ENCODE measurements around the gene PTPN2.

The PTPN2 gene

GRCh38 chr18:12750076-12750714 is 133.8 kb downstream of the PTPN2 start:
- H3K36me3 ChIP-seq (ENCODE audit: control insufficient read depth, insufficient read depth, low read length), result no peaks in the 10 kb centered on the region
- no peaks in the 10 kb centered on the region for H3K27me3 ChIP-seq (ENCODE audit: control insufficient read depth, insufficient read depth, low read length)
- no peak overlapping the region for H3K4me3 ChIP-seq (ENCODE audit: low read length)
- WGBS (ENCODE audit: insufficient coverage, insufficient read length), result no CpG with 5 or more reads among the region's 14 CpGs
- H3K9me3 ChIP-seq (ENCODE audit: control insufficient read depth, insufficient read depth, low read length), result no peaks in the 10 kb centered on the region
- no peak for DNase-seq (ENCODE audit: low read depth, low spot score)
- H3K27ac ChIP-seq (ENCODE audit: low read length), result no peak overlapping the region
- H3K4me1 ChIP-seq (ENCODE audit: control insufficient read depth, insufficient read depth, low read length), result no peaks in the 10 kb centered on the region

DNA sequence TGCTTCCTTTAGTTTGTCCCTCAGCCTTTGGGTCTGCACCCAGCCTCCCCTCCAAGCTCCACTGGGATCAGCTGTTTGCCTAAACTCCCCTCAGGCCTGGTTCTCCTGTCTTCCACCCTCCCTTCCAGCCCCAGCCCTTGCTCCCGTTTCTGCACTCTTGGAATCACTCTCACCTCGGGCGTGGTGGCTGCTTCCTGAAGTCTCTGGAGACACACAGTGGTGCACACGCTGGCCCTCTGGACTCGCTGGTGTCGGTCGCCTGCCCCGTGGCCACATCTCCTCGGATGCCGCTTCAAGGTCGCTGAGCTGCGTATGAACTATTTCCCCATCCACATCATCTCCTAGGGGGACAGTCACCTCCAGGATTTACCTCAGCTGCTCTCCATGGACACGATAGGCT is 134.9 kb downstream of the PTPN2 start:
- no peaks in the 10 kb centered on the region for H3K9me3 ChIP-seq (ENCODE audit: control insufficient read depth, insufficient read depth, low read length)
- WGBS (ENCODE audit: insufficient coverage, insufficient read length), result no CpG with 5 or more reads among the region's 13 CpGs
- no peak overlapping the region for H3K27ac ChIP-seq (ENCODE audit: low read length)
- no peaks in the 10 kb centered on the region for H3K27me3 ChIP-seq (ENCODE audit: control insufficient read depth, insufficient read depth, low read length)
- no peaks in the 10 kb centered on the region for H3K4me1 ChIP-seq (ENCODE audit: control insufficient read depth, insufficient read depth, low read length)
- no peaks in the 10 kb centered on the region for H3K36me3 ChIP-seq (ENCODE audit: control insufficient read depth, insufficient read depth, low read length)
- no peak overlapping the region for H3K4me3 ChIP-seq (ENCODE audit: low read length)
- DNase-seq (ENCODE audit: low read depth, low spot score), result no peak

DNA sequence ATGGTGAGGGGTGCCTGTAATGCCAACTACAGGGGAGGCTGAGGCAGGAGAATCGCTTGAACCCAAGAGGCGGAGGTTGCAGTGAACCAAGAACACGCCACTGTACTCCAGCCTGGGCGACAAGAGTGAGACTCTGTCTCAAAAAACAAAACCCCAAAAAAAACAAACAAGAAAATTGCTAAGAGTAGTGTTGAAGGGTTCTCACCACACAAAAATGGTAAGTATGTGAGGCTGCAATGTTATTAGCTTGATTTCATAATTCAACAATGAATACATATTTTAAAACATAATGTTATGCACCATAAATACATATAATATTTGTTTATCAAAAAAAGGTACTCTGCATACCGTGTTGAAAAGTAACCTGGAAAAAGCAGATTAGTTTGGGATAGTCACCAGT is 135.4 kb downstream of the PTPN2 start:
- H3K9me3 ChIP-seq (ENCODE audit: control insufficient read depth, insufficient read depth, low read length), result no peaks in the 10 kb centered on the region
- H3K36me3 ChIP-seq (ENCODE audit: control insufficient read depth, insufficient read depth, low read length), result no peaks in the 10 kb centered on the region
- no peak overlapping the region for H3K27ac ChIP-seq (ENCODE audit: low read length)
- DNase-seq (ENCODE audit: low read depth, low spot score), result no peak
- no peaks in the 10 kb centered on the region for H3K4me1 ChIP-seq (ENCODE audit: control insufficient read depth, insufficient read depth, low read length)
- no peaks in the 10 kb centered on the region for H3K27me3 ChIP-seq (ENCODE audit: control insufficient read depth, insufficient read depth, low read length)
- WGBS (ENCODE audit: insufficient coverage, insufficient read length), result no CpG with 5 or more reads among the region's 5 CpGs
- H3K4me3 ChIP-seq (ENCODE audit: low read length), result no peak overlapping the region

DNA sequence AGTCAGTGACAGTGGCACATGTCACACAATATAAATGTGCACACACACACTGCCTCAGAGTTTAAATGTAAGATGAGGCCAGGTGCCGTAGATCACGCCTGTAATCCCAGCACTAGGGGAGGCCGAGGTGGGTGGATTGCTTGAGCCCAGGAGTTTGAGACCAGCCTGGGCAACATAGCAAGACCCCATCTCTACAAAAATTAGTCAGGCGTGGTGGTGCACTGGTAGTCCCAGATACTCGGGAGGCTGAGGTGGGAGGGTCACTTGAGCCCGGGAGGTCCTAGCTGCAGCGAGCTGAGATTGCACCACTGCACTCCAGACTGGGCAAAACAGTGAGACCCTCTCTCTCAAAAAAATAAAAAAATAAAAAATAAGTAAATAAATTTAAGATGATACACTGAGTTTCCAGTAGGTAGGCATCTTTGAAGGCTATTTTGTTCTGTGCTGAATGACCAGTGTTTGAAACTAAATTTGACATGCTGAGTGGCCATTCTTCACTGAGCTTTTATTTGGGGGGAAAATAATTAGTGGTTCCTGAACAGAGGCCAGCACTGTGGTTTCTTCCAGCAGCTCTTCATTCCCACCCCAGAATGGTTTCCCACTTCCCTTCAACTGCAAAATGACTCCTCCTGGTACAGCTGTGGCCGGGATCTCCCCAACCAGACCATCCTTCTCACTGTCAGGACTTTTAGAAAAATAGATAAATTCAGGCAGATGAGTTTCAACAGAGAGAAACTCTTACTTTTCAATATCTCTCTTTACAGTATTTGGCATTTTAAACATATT is 136.3 kb downstream of the PTPN2 start:
- H3K4me3 ChIP-seq (ENCODE audit: low read length), result no peak overlapping the region
- no peaks in the 10 kb centered on the region for H3K9me3 ChIP-seq (ENCODE audit: control insufficient read depth, insufficient read depth, low read length)
- no peaks in the 10 kb centered on the region for H3K36me3 ChIP-seq (ENCODE audit: control insufficient read depth, insufficient read depth, low read length)
- H3K4me1 ChIP-seq (ENCODE audit: control insufficient read depth, insufficient read depth, low read length), result no peaks in the 10 kb centered on the region
- no peaks in the 10 kb centered on the region for H3K27me3 ChIP-seq (ENCODE audit: control insufficient read depth, insufficient read depth, low read length)
- no peak for DNase-seq (ENCODE audit: low read depth, low spot score)
- WGBS (ENCODE audit: insufficient coverage, insufficient read length), result no CpG with 5 or more reads among the region's 8 CpGs
- no peak overlapping the region for H3K27ac ChIP-seq (ENCODE audit: low read length)

DNA sequence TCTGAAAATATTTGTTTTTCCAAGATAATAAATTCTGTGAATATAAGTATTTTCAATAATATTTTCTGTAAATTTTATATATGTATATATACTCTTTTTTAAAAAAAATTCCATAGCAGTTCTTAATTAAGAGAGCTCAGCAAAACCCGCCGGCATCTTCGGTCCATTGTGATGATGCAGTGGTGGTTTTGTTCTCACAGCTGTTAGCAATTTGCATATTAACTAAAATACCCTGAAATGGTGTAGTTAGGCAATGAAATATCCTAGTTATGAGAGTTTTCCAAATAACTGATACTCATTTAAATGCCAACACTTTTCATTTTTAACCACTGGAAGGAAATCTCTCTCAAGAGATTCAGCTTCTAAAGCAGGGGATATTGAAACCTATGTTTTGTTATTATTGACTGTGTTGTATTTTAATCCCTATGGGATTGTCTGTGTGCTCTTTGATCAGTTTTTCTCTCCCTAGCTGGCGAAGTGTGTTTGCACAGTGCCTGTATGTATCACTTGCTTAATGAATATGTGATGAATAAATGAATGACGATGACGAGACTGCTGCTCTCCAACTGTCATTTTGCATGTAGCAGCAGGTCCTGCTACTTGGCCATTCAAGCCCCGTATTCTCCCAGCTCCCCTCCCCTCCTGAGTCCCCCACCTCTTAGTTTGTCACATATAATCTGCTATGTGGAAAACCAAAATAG is 138.8 kb downstream of the PTPN2 start:
- no peak overlapping the region for H3K27ac ChIP-seq (ENCODE audit: low read length)
- DNase-seq (ENCODE audit: low read depth, low spot score), result no peak
- no CpG with 5 or more reads among the region's 7 CpGs for WGBS (ENCODE audit: insufficient coverage, insufficient read length)
- no peaks in the 10 kb centered on the region for H3K27me3 ChIP-seq (ENCODE audit: control insufficient read depth, insufficient read depth, low read length)
- H3K4me1 ChIP-seq (ENCODE audit: control insufficient read depth, insufficient read depth, low read length), result no peaks in the 10 kb centered on the region
- H3K9me3 ChIP-seq (ENCODE audit: control insufficient read depth, insufficient read depth, low read length), result no peaks in the 10 kb centered on the region
- no peak overlapping the region for H3K4me3 ChIP-seq (ENCODE audit: low read length)
- no peaks in the 10 kb centered on the region for H3K36me3 ChIP-seq (ENCODE audit: control insufficient read depth, insufficient read depth, low read length)

DNA sequence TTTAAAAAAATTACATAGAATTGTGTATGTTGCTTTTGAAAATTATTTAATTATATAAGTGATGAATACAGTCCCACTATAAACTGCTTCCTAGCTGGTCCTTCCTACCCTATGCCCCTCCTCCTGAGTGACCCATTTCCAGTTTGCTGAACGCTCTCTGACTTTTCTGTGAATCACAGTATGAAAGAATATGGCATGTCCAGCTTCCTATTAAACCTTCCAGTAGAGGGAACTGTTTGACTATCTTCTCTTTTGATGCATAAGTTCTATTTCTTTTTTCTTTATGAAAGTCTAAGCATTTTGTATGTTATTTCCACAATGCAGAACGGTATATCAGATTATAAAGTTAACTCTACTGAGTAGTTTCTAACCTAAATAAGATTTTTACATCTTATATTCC is 139.9 kb downstream of the PTPN2 start:
- DNase-seq (ENCODE audit: low read depth, low spot score), result no peak
- no peaks in the 10 kb centered on the region for H3K9me3 ChIP-seq (ENCODE audit: control insufficient read depth, insufficient read depth, low read length)
- no CpG with 5 or more reads among the region's 2 CpGs for WGBS (ENCODE audit: insufficient coverage, insufficient read length)
- no peaks in the 10 kb centered on the region for H3K27me3 ChIP-seq (ENCODE audit: control insufficient read depth, insufficient read depth, low read length)
- no peak overlapping the region for H3K27ac ChIP-seq (ENCODE audit: low read length)
- no peaks in the 10 kb centered on the region for H3K36me3 ChIP-seq (ENCODE audit: control insufficient read depth, insufficient read depth, low read length)
- no peaks in the 10 kb centered on the region for H3K4me1 ChIP-seq (ENCODE audit: control insufficient read depth, insufficient read depth, low read length)
- H3K4me3 ChIP-seq (ENCODE audit: low read length), result no peak overlapping the region

GRCh38 chr18:12742453-12742852 is 141.6 kb downstream of the PTPN2 start:
- no peak overlapping the region for H3K4me3 ChIP-seq (ENCODE audit: low read length)
- WGBS (ENCODE audit: insufficient coverage, insufficient read length), result no CpG with 5 or more reads among the region's 5 CpGs
- H3K27me3 ChIP-seq (ENCODE audit: control insufficient read depth, insufficient read depth, low read length), result no peaks in the 10 kb centered on the region
- no peaks in the 10 kb centered on the region for H3K9me3 ChIP-seq (ENCODE audit: control insufficient read depth, insufficient read depth, low read length)
- H3K4me1 ChIP-seq (ENCODE audit: control insufficient read depth, insufficient read depth, low read length), result no peaks in the 10 kb centered on the region
- no peak overlapping the region for H3K27ac ChIP-seq (ENCODE audit: low read length)
- no peak for DNase-seq (ENCODE audit: low read depth, low spot score)
- no peaks in the 10 kb centered on the region for H3K36me3 ChIP-seq (ENCODE audit: control insufficient read depth, insufficient read depth, low read length)

Data from iPS DF 6.9 (cell line).